ENCODE measurements around the gene RSRC2.
"Not testable (repeated sequence)": the region's sequence is repeated elsewhere in the genome, so short reads cannot be mapped to it uniquely, and the experiment has no call there.

Gene RSRC2

GRCh38 chr12:122486805-122487426 is 39.8 kb downstream of the RSRC2 start:
- H3K18ac ChIP-seq (ENCODE audit: low read length) = no peak overlapping the region
- no peak overlapping the region for H2AK5ac ChIP-seq (ENCODE audit: low read depth, low read length)
- no CpG with 5 or more reads among the region's 7 CpGs for WGBS, 2 donors (ENCODE audit: extremely low coverage in 2 of 2, insufficient read length in 2 of 2, insufficient replicate concordance in 1 of 2)
- DNase-seq (ENCODE audit: low spot score) = no peak
- H3K79me1 ChIP-seq (ENCODE audit: low read depth, low read length) = no peaks in the 10 kb centered on the region
- H2BK120ac ChIP-seq (ENCODE audit: low read depth, low read length) = no peak overlapping the region
- no peaks in the 10 kb centered on the region for H3K4me1 ChIP-seq (ENCODE audit: control insufficient read depth in 2 of 2, insufficient read depth in 1 of 2, low read depth in 1 of 2, low read length in 2 of 2)
- no peaks in the 10 kb centered on the region for H3K27me3 ChIP-seq (ENCODE audit: control insufficient read depth in 3 of 3, insufficient read depth in 3 of 3, low read depth in 1 of 3, low read length in 3 of 3)
- no peak overlapping the region for H2AFZ ChIP-seq (ENCODE audit: low read length)
- no peak overlapping the region for H3K23ac ChIP-seq (ENCODE audit: low read depth, low read length, poor library complexity)
- H2BK12ac ChIP-seq (ENCODE audit: low read length) = no peak overlapping the region
- H4K8ac ChIP-seq (ENCODE audit: low read depth, low read length) = no peak overlapping the region
- no peak overlapping the region for H3K4ac ChIP-seq (ENCODE audit: low read length)
- H3K27ac ChIP-seq (replicated peaks; ENCODE audit: low read length) = no peak overlapping the region
- H3K9ac ChIP-seq (ENCODE audit: low read depth, low read length, poor library complexity) = no peak overlapping the region
- peaks cover 20 to 98% of the 10 kb centered on the region in 2 donors for H3K36me3 ChIP-seq (replicated peaks in 1 of 2; ENCODE audit: control insufficient read depth in 2 of 2, insufficient read depth in 2 of 2, low read length in 2 of 2)
- no peak overlapping the region for H3K4me2 ChIP-seq (ENCODE audit: insufficient read depth, low read length, poor library complexity, severe bottlenecking)
- no peak overlapping the region for H4K91ac ChIP-seq (ENCODE audit: low read depth, low read length, poor library complexity)
- H3K14ac ChIP-seq (ENCODE audit: low read length) = no peak overlapping the region
- H2BK15ac ChIP-seq (ENCODE audit: low read length) = no peak overlapping the region
- no peak overlapping the region for H2BK5ac ChIP-seq (ENCODE audit: low read length)
- H3K9me3 ChIP-seq (replicated peaks in 1 of 2; ENCODE audit: control insufficient read depth in 2 of 2, insufficient read depth in 1 of 2, low read depth in 1 of 2, low read length in 2 of 2) = no peaks in the 10 kb centered on the region
- H3K4me3 ChIP-seq (ENCODE audit: low read length in 2 of 2) = no peak overlapping the region

DNA sequence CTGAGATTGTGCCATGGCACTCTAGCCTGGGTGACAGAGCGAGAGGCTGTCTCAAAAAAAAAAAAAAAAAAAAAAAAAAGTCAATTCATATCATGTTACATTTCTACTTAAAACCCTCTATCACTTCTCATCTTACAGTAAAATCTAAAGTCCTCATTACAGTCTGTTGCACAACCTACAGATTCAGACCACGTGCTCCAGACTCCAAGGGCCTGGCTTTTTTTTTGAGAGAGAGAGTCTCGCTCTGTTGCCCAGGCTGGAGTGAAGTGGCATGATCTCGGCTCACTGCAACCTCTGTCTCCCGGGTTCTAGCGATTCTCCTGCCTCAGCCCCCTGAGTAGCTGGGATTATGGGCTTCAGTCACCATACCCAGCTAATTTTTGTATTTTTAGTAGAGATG is 40.4 kb downstream of the RSRC2 start:
- H3K9me3 ChIP-seq (replicated peaks in 1 of 2; ENCODE audit: control insufficient read depth in 2 of 2, insufficient read depth in 1 of 2, low read depth in 1 of 2, low read length in 2 of 2); H2BK15ac ChIP-seq (ENCODE audit: low read length); H3K4ac ChIP-seq (ENCODE audit: low read length); H3K23ac ChIP-seq (ENCODE audit: low read depth, low read length, poor library complexity); DNase-seq (ENCODE audit: low spot score); H2AFZ ChIP-seq (ENCODE audit: low read length); H3K4me2 ChIP-seq (ENCODE audit: insufficient read depth, low read length, poor library complexity, severe bottlenecking); H4K91ac ChIP-seq (ENCODE audit: low read depth, low read length, poor library complexity); H3K27me3 ChIP-seq (ENCODE audit: control insufficient read depth in 3 of 3, insufficient read depth in 3 of 3, low read depth in 1 of 3, low read length in 3 of 3); H2BK5ac ChIP-seq (ENCODE audit: low read length); H3K9ac ChIP-seq (ENCODE audit: low read depth, low read length, poor library complexity); H2BK120ac ChIP-seq (ENCODE audit: low read depth, low read length); H4K8ac ChIP-seq (ENCODE audit: low read depth, low read length); H2AK5ac ChIP-seq (ENCODE audit: low read depth, low read length); H3K14ac ChIP-seq (ENCODE audit: low read length); H3K27ac ChIP-seq (replicated peaks; ENCODE audit: low read length); H3K4me1 ChIP-seq (ENCODE audit: control insufficient read depth in 2 of 2, insufficient read depth in 1 of 2, low read depth in 1 of 2, low read length in 2 of 2); H3K79me1 ChIP-seq (ENCODE audit: low read depth, low read length); H3K18ac ChIP-seq (ENCODE audit: low read length); H2BK12ac ChIP-seq (ENCODE audit: low read length); H3K4me3 ChIP-seq (ENCODE audit: low read length in 2 of 2): not testable (repeated sequence)
- no CpG with 5 or more reads among the region's 6 CpGs for WGBS, 2 donors (ENCODE audit: extremely low coverage in 2 of 2, insufficient read length in 2 of 2, insufficient replicate concordance in 1 of 2)
- H3K36me3 ChIP-seq (replicated peaks in 1 of 2; ENCODE audit: control insufficient read depth in 2 of 2, insufficient read depth in 2 of 2, low read length in 2 of 2) = peaks cover 20 to 98% of the 10 kb centered on the region in 2 donors

DNA sequence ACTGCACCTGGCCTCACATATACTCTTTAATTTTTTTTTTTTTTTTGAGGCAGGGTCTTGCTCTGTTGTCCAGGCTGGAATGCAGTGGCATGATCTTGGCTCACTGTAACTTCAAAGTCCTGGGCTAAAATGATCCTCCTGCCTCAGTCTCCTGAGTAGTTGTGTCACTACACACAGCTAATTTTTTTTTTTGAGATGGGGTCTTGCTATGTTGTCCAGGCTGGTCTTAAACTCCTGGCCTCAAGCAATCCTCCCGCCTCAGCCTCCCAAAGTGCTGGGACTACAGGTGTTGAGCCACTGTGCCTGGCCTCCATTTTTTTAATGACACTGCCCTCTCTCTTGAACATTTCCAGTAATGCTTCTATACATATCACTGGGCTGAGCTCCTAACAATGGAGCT is 42.4 kb downstream of the RSRC2 start:
- H3K36me3 ChIP-seq (replicated peaks in 1 of 2; ENCODE audit: control insufficient read depth in 2 of 2, insufficient read depth in 2 of 2, low read length in 2 of 2) = peaks cover 27 to 98% of the 10 kb centered on the region in 2 donors
- DNase-seq (ENCODE audit: low spot score); H2AK5ac ChIP-seq (ENCODE audit: low read depth, low read length); H2AFZ ChIP-seq (ENCODE audit: low read length); H3K4me1 ChIP-seq (ENCODE audit: control insufficient read depth in 2 of 2, insufficient read depth in 1 of 2, low read depth in 1 of 2, low read length in 2 of 2); H3K18ac ChIP-seq (ENCODE audit: low read length); H3K4me2 ChIP-seq (ENCODE audit: insufficient read depth, low read length, poor library complexity, severe bottlenecking); H4K91ac ChIP-seq (ENCODE audit: low read depth, low read length, poor library complexity); H3K9me3 ChIP-seq (replicated peaks in 1 of 2; ENCODE audit: control insufficient read depth in 2 of 2, insufficient read depth in 1 of 2, low read depth in 1 of 2, low read length in 2 of 2); H2BK15ac ChIP-seq (ENCODE audit: low read length); H3K14ac ChIP-seq (ENCODE audit: low read length); H3K4me3 ChIP-seq (ENCODE audit: low read length in 2 of 2); H3K79me1 ChIP-seq (ENCODE audit: low read depth, low read length); H2BK120ac ChIP-seq (ENCODE audit: low read depth, low read length); H3K4ac ChIP-seq (ENCODE audit: low read length); H2BK12ac ChIP-seq (ENCODE audit: low read length); H3K27me3 ChIP-seq (ENCODE audit: control insufficient read depth in 3 of 3, insufficient read depth in 3 of 3, low read depth in 1 of 3, low read length in 3 of 3); H3K9ac ChIP-seq (ENCODE audit: low read depth, low read length, poor library complexity); H3K27ac ChIP-seq (replicated peaks; ENCODE audit: low read length); H2BK5ac ChIP-seq (ENCODE audit: low read length); H3K23ac ChIP-seq (ENCODE audit: low read depth, low read length, poor library complexity); H4K8ac ChIP-seq (ENCODE audit: low read depth, low read length): not testable (repeated sequence)
- no CpG with 5 or more reads among the region's 1 CpG for WGBS, 2 donors (ENCODE audit: extremely low coverage in 2 of 2, insufficient read length in 2 of 2, insufficient replicate concordance in 1 of 2)

DNA sequence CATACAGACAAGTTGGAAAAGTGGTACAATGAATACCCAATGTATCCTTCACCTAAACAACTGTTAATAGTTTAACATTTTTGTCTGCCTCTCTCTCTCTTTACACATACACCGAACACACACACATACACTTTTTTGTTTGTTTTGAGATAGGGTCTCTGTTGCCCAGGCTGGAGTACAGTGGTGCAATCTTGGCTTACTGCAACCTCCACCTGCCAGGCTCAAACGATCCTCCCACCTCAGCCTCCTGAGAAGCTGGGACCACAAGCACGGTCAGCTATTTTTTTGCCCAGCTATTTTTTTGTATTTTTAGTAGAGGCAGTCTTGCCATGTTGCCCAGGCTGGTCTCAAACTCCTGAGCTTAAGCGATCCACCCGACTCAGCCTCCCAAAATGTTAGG is 42.8 kb downstream of the RSRC2 start:
- Histone ChIP-seq H3K27ac (replicated peaks; ENCODE audit: low read length) (no peak overlapping the region), H3K4me1 (ENCODE audit: control insufficient read depth in 2 of 2, insufficient read depth in 1 of 2, low read depth in 1 of 2, low read length in 2 of 2) (no peaks in the 10 kb centered on the region), H2BK15ac (ENCODE audit: low read length) (no peak overlapping the region), H3K14ac (ENCODE audit: low read length) (no peak overlapping the region), H3K23ac (ENCODE audit: low read depth, low read length, poor library complexity) (no peak overlapping the region), H3K36me3 (replicated peaks in 1 of 2; ENCODE audit: control insufficient read depth in 2 of 2, insufficient read depth in 2 of 2, low read length in 2 of 2) (peaks cover 28 to 98% of the 10 kb centered on the region in 2 donors), H2BK5ac (ENCODE audit: low read length) (no peak overlapping the region), H2BK12ac (ENCODE audit: low read length) (no peak overlapping the region), H3K9me3 (replicated peaks in 1 of 2; ENCODE audit: control insufficient read depth in 2 of 2, insufficient read depth in 1 of 2, low read depth in 1 of 2, low read length in 2 of 2) (no peaks in the 10 kb centered on the region), H3K27me3 (ENCODE audit: control insufficient read depth in 3 of 3, insufficient read depth in 3 of 3, low read depth in 1 of 3, low read length in 3 of 3) (no peaks in the 10 kb centered on the region), H2AFZ (ENCODE audit: low read length) (no peak overlapping the region), H2AK5ac (ENCODE audit: low read depth, low read length) (no peak overlapping the region), H3K79me1 (ENCODE audit: low read depth, low read length) (no peaks in the 10 kb centered on the region), H3K4ac (ENCODE audit: low read length) (no peak overlapping the region), H4K91ac (ENCODE audit: low read depth, low read length, poor library complexity) (no peak overlapping the region), H3K4me3 (ENCODE audit: low read length in 2 of 2) (no peak overlapping the region), H3K18ac (ENCODE audit: low read length) (no peak overlapping the region), H3K4me2 (ENCODE audit: insufficient read depth, low read length, poor library complexity, severe bottlenecking) (no peak overlapping the region), H2BK120ac (ENCODE audit: low read depth, low read length) (no peak overlapping the region), H4K8ac (ENCODE audit: low read depth, low read length) (no peak overlapping the region), H3K9ac (ENCODE audit: low read depth, low read length, poor library complexity) (no peak overlapping the region)
- 100% methylated on average over 1 of the region's 5 CpGs; no CpG with 5 or more reads in 1 of the 2 donors for WGBS, 2 donors (ENCODE audit: extremely low coverage in 2 of 2, insufficient read length in 2 of 2, insufficient replicate concordance in 1 of 2)
- no peak for DNase-seq (ENCODE audit: low spot score)
